NCI-H226 (cell line): ENCODE results near the gene PEX5L.

Source experiments
- DNase-seq: peaks from one replicate; pipeline ENCODE4 v3.0.0-alpha.2; 2015

The PEX5L gene

GRCh38 chr3:179766416-179767133, 270.2 kb downstream of the PEX5L start:
- DNase-seq = no peak

DNA sequence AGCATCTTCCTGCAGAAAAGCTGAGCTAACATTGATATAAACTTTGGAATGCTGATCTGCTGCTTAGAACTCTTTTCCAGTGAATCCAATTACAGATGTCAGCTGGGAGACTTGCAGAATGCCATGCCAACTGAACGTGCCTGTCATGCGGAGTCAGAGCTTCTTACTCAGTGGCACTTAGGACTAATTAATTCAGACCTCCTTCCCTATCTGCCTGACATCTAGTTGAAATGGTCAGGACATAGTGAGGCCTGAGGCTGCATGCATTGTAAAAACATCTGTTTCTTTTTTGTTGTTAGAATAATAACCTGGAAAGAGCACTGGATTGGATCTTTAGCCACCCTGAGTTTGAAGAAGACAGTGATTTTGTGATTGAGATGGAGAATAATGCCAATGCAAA, 271.3 kb downstream of the PEX5L start:
- no peak for DNase-seq

DNA sequence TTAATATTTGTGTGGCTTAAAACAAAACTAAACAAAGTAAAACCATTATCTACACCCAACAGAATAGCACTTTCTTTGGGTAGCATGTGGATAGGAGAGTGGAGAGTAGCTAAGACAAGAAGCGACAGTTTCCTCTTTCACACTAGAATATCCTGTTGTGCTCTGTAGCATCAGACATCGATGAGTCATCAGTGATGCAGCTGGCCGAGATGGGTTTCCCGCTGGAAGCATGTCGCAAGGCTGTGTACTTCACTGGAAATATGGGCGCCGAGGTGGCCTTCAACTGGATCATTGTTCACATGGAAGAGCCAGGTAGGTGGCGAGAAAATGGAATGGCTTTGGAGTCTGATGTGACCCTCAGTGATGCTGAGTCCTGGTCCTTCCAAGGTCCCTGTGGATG, 275.8 kb downstream of the PEX5L start:
- peak; percentile 58 for DNase-seq

DNA sequence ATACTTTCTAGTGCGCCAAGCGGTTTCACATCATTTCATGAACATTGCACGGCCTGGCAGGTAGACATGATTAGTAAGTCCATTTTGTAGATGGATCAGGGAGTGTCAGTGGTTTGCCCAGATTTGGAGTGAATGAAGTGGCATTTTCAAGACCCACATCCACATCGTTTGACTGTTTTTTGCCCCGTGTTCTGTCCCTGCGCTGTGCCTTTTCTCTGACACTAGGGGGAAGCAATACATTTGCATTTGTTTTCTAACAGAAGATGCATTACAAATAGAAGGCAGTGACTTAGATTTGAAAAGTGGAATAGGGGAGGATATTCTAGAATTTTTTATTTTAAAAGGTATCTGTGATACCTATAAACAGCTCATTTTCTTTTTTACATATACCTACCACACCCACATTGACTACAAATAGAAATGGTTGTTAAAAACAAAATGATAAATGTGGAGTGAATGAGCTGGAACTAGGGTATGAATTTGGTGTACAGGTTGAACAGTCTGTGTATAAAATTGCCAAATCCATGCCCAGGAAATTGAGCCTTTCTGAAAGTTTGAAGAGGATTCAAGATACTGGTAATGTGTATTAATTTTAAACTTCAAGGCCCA, 285.9 kb downstream of the PEX5L start:
- peak; percentile 10 for DNase-seq

GRCh38 chr3:179745716-179746115, 291.0 kb downstream of the PEX5L start:
- no peak for DNase-seq

GRCh38 chr3:179745079-179745478, 291.7 kb downstream of the PEX5L start:
- DNase-seq = no peak
